HepG2 (cell line): Measurements from ENCODE around the gene RHBDD1. TPM values are rescaled to one million over a fixed set of nuclear protein-coding genes. Genes with fewer than 3 reads are reported as not detected.

ENCODE experiments used
- ATAC-seq: fragments of 200-7000 bp; cut with Tn5 transposase; 3 replicates; pipeline ENCODE4 v1.9.1; 2020; ENCODE audit warnings: mild to moderate bottlenecking, moderate library complexity
- BruUV-seq: library from RNA; stranded (reverse); fragments of 400-500 nt; replicated peaks from 2 replicates; lab custom pipeline; 2021; lab: Mats Ljungman, UMichigan
- CTCF ChIA-PET: fragments of 300-600 bp; formaldehyde crosslinking; extraction: SDS; loops from one replicate; lab custom pipeline; 2021; ENCODE audit warnings: low total read pairs, inconsistent platforms, low intra/inter-chr PET ratio; lab: Yijun Ruan, JAX
- POLR2A ChIA-PET: fragments of 350-600 bp; sonication (Branson Sonifier 250); formaldehyde crosslinking; loops from one replicate; lab custom pipeline; 2020; ENCODE audit warnings: antibody characterized with exemption, inconsistent platforms; lab: Yijun Ruan, JAX
- DNase-seq: peaks from one replicate; pipeline ENCODE4 v3.0.0-alpha.2; 2015; ENCODE audit warnings: low spot score
- FAIRE-seq: peaks from 3 replicates; lab custom pipeline; 2011; peaks lifted over from hg19 to GRCh38; lab: Jason Lieb, UNC
- H2AFZ ChIP-seq: one replicate; pipeline ENCODE4 v1.6.1; 2011; ENCODE audit warnings: low read length, inconsistent platforms
- H3K27ac ChIP-seq: fragments of 300-600 bp; 3 replicates; pipeline ENCODE4 v1.8.0; 2011; ENCODE audit warnings: mixed run types, mild to moderate bottlenecking, mixed read lengths, low read length, inconsistent platforms; ENCODE audit not compliant: insufficient read depth; ENCODE audit errors: extremely low read length
- H3K27me3 ChIP-seq, 2 experiments: fragments of 200-600 bp in 1 of 2; 2 replicates in 1 of 2; 3 replicates in 1 of 2; pipeline versions ENCODE4 v1.6.0 to v1.8.0; 2011; ENCODE audit warnings: low read length in 2 of 2, mild to moderate bottlenecking in 2 of 2, moderate library complexity in 2 of 2, inconsistent platforms in 1 of 2; ENCODE audit not compliant: insufficient read depth in 2 of 2, control insufficient read depth in 1 of 2
- H3K36me3 ChIP-seq, 2 experiments: fragments of 200-600 bp in 1 of 2; replicated peaks in 1 of 2; 2 replicates in 1 of 2; 3 replicates in 1 of 2; pipeline versions ENCODE4 v1.5.1 to v1.8.0; 2011; ENCODE audit warnings: low read length in 2 of 2, inconsistent platforms in 1 of 2; ENCODE audit not compliant: insufficient read depth in 2 of 2, control insufficient read depth in 1 of 2
- H3K4me1 ChIP-seq: 2 replicates; pipeline ENCODE4 v1.5.1; 2012; ENCODE audit warnings: low read length, inconsistent platforms; ENCODE audit not compliant: insufficient read depth
- H3K4me2 ChIP-seq: 2 replicates; pipeline ENCODE4 v1.6.0; 2011; ENCODE audit warnings: low read depth, low read length, inconsistent platforms
- H3K4me3 ChIP-seq, 3 experiments: fragments of 200-600 bp in 1 of 3; sonication (generic), shearing (Covaris generic) in 1 of 3; replicated peaks in 1 of 3; 2 replicates each; pipeline ENCODE4 v1.5.1; 2011 to 2016; ENCODE audit warnings: low read length in 3 of 3, inconsistent platforms in 2 of 3, low read depth in 2 of 3, mild to moderate bottlenecking in 2 of 3, control low read depth in 1 of 3, mixed read lengths in 1 of 3; ENCODE audit not compliant: insufficient read depth in 1 of 3
- H3K79me2 ChIP-seq: one replicate; pipeline ENCODE4 v1.6.1; 2011; ENCODE audit warnings: low read length, inconsistent platforms; ENCODE audit not compliant: insufficient read depth
- H3K9ac ChIP-seq: 2 replicates; pipeline ENCODE4 v1.6.0; 2011; ENCODE audit warnings: mild to moderate bottlenecking, low read depth, low read length, inconsistent platforms; ENCODE audit not compliant: insufficient read depth
- H3K9me3 ChIP-seq: 2 replicates; pipeline ENCODE4 v1.5.1; 2012; ENCODE audit warnings: mild to moderate bottlenecking, low read length
- H4K20me1 ChIP-seq: 2 replicates; pipeline ENCODE4 v1.6.0; 2011; ENCODE audit warnings: inconsistent platforms, mild to moderate bottlenecking, low read length, moderate library complexity; ENCODE audit not compliant: insufficient read depth
- LCORL ChIP-seq, 2 experiments: fragments of 450-650 bp in 1 of 2; sonication (generic) in 1 of 2; formaldehyde crosslinking in 1 of 2; IDR thresholded peaks; 2 replicates each; pipeline versions ENCODE4 v1.5.0 to v1.6.1; 2017 to 2020; ENCODE audit warnings: antibody characterized with exemption in 1 of 2, missing genetic modification reagents in 1 of 2
- NFE2 ChIP-seq: sonication (generic); formaldehyde crosslinking; IDR thresholded peaks from 2 replicates; pipeline ENCODE4 v1.4.0; 2020; ENCODE audit warnings: missing genetic modification reagents
- NRL ChIP-seq: sonication (generic); formaldehyde crosslinking; IDR thresholded peaks from 2 replicates; pipeline ENCODE4 v1.5.0; 2020; ENCODE audit warnings: missing genetic modification reagents, mild to moderate bottlenecking, moderate library complexity, borderline replicate concordance
- PLSCR1 ChIP-seq: sonication (generic); formaldehyde crosslinking; IDR thresholded peaks from 2 replicates; pipeline ENCODE4 v1.5.0; 2020; ENCODE audit warnings: missing genetic modification reagents, mild to moderate bottlenecking, borderline replicate concordance
- THAP8 ChIP-seq: sonication (generic); formaldehyde crosslinking; IDR thresholded peaks from 2 replicates; pipeline ENCODE4 v1.5.1; 2020; ENCODE audit warnings: missing genetic modification reagents, mild to moderate bottlenecking, borderline replicate concordance
- ZBTB2 ChIP-seq: sonication (generic); formaldehyde crosslinking; IDR thresholded peaks from 2 replicates; pipeline ENCODE4 v1.8.0; 2022; ENCODE audit warnings: low read depth, missing genetic modification reagents
- ZBTB26 ChIP-seq: IDR thresholded peaks from 2 replicates; pipeline ENCODE4 v1.6.1; 2016; ENCODE audit warnings: missing compliant biosample characterization, missing genetic modification reagents, borderline replicate concordance
- ZNF770 ChIP-seq: sonication (generic); formaldehyde crosslinking; IDR thresholded peaks from 2 replicates; pipeline ENCODE4 v1.5.0; 2020; ENCODE audit warnings: mild to moderate bottlenecking, missing genetic modification reagents
- ZNF816 ChIP-seq: sonication (generic); formaldehyde crosslinking; IDR thresholded peaks from 2 replicates; pipeline ENCODE4 v1.8.0; 2022; ENCODE audit warnings: missing genetic modification reagents, mild to moderate bottlenecking, borderline replicate concordance
- ZXDC ChIP-seq: sonication (generic); formaldehyde crosslinking; IDR thresholded peaks from 2 replicates; pipeline ENCODE4 v1.5.0; 2020; ENCODE audit warnings: mild to moderate bottlenecking, missing genetic modification reagents
- WGBS: methylation state at CpG from one replicate; pipeline ENCODE4 v1.1.6; 2017; ENCODE audit warnings: low lambda C conversion rate; 5-methylcytosine and 5-hydroxymethylcytosine counted together
- in situ Hi-C: cut with HindIII; loops from 2 replicates; pipeline ENCODE4 v1.10.0; 2017; ENCODE audit warnings: low pct_unique_long_range_greater_than_20kb; ENCODE audit not compliant: extremely low pct_ligation_motif_present
- intact Hi-C: fragments of 100-400 bp; cut with micrococcal nuclease; formaldehyde crosslinking; loops from one replicate; pipeline ENCODE4 v1.10.0; 2022; ENCODE audit not compliant: unreplicated experiment
- polyA plus RNA-seq, 8 experiments: library from polyadenylated mRNA; depleted of rRNA in 3 of 8; stranded (reverse) in 7 of 8; unstranded in 1 of 8; fragments of >200 nt; fragmentation: Illumina TruSeq in 4 of 8; extraction: Trizol in 4 of 8; gene quantifications; 2 replicates each; pipeline versions ENCODE4 v1.2.1 to v1.2.3, GENCODE V29; 2011 to 2016; ENCODE audit warnings: low read depth in 4 of 8, missing spikeins in 1 of 8, mixed read lengths in 1 of 8; ENCODE audit not compliant: insufficient read depth in 1 of 8
- total RNA-seq, 5 experiments: library from RNA; depleted of rRNA; stranded (reverse); fragments of >200 nt; fragmentation: Illumina TruSeq; extraction: Trizol; gene quantifications; 2 replicates each; pipeline ENCODE4 v1.2.3, GENCODE V29; 2016; ENCODE audit warnings: low read depth in 1 of 5

RHBDD1 gene
- total and polyA plus RNA-seq, 2 of the 13 experiments (the other 11 are each of a cell fraction or from before 2014, with no cell fraction given) = 8.2 to 9.5 TPM

GRCh38 chr2:227013881-227014280 lies 178.0 kb downstream of the RHBDD1 start (continued):
- TF ChIP-seq ZNF770 (no peak), ZXDC (CRISPR knock-in tag) (no peak), LCORL (IDR thresholded peaks at IDR 0.05) (no peak), LCORL (CRISPR knock-in tag; IDR thresholded peaks at IDR 0.05) (no peak), NRL (CRISPR knock-in tag) (no peak), ZBTB26 (CRISPR knock-in tag) (no peak)
- TF ChIP-seq, all 625 proteins: peak for 0

- FAIRE-seq (no peak), ATAC-seq (no peak), DNase-seq (no peak)
- no peaks in the 10 kb centered on the region for H3K36me3 ChIP-seq
- H3K9me3 ChIP-seq = no peaks in the 10 kb centered on the region
- BruUV-seq = no TSS peak
- H3K27ac ChIP-seq = no peak overlapping the region
- no peak overlapping the region for H2AFZ ChIP-seq
- peaks cover 1 to 4% of the 10 kb centered on the region in 2 experiments; a peak in 2 of 5 replicates for H3K27me3 ChIP-seq
- H3K9ac ChIP-seq = no peak overlapping the region
- H3K4me3 ChIP-seq = no peak overlapping the region
- no peak overlapping the region for H3K4me2 ChIP-seq
- no peaks in the 10 kb centered on the region for H3K79me2 ChIP-seq
- ChIA-PET CTCF (no interaction called here), POLR2A (no interaction called here)
- no peaks in the 10 kb centered on the region for H3K4me1 ChIP-seq
- in situ Hi-C loops (no loop called here), intact Hi-C loops (no loop called here)
- 10% methylated on average over 4 of the region's 4 CpGs for whole genome bisulfite sequencing
- no peaks in the 10 kb centered on the region for H4K20me1 ChIP-seq
- TF ChIP-seq ZBTB2 (no peak), ZNF816 (CRISPR knock-in tag) (no peak), PLSCR1 (CRISPR knock-in tag) (no peak), THAP8 (no peak), NFE2 (no peak)
Measured at GRCh38 chr2:227016894-227017293, 181.0 kb downstream of the RHBDD1 start.
